Measurements from ENCODE around the gene ERICH3. TPM values are rescaled to one million over a fixed set of nuclear protein-coding genes. Genes with fewer than 3 reads are reported as not detected.
A peak's percentile ranks its signal among the peaks of the same experiment; 100 is the strongest.

The ERICH3 gene
- total RNA-seq, 1 experiment from 2014 or later = not detected

DNA sequence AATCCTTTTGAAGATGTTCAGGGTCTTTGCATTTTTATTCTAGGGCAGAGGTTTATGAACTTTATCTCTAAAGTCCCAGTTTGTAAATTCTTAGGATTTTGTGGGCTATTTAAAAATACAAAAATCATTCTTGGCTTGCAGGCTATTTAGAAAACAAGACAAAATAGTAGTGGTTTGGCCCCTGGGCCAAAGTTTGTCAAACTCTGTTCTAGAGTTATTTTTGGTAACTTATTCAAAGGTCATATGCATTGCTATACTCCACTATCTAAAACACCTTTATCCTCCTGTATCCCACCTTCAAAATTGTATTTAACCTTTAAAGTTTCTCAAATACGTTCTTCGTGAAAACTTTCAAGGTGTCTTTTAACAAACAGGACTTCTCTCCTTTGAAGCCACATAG, 85.7 kb downstream of the ERICH3 start:
- Histone ChIP-seq H3K27ac (no peak overlapping the region), H3K27me3 (no peaks in the 10 kb centered on the region), H3K4me3 (no peak overlapping the region), H3K36me3 (no peaks in the 10 kb centered on the region), H3K9me3 (replicated peaks) (no peaks in the 10 kb centered on the region), H3K4me1 (no peaks in the 10 kb centered on the region)
- DNase-seq = no peak

DNA sequence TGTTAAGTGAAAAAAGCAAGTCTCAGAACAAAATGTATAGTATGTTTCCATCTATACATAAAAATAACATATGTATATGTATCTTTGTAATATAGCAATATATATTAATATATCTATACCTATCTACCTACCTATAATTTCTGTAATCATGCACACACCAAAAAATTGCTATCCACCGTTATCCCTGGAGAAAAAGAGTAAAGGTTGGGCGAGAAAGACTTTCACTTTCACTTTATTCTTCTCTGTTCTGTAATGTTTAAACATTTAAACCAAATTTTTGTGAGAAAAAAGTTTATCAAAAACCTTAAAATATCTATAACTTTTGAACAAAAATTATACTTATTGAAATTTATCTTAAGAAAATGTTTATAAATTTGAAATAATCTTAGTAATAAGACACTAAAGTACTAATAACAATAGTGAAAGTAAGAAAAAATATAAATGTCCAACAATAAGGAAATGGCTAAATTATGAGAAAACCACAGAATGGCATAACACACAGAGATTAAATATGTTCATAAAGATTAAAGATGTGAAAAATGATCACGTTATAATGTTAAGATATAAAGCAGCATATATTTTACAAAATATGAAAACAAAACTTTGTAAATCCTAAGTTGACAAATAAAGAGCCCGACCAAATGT, 87.2 kb downstream of the ERICH3 start:
- peaks cover 6% of the 10 kb centered on the region; the same call in 1 of the 2 replicates for H3K27me3 ChIP-seq
- H3K27ac ChIP-seq = no peak overlapping the region
- no peaks in the 10 kb centered on the region for H3K4me1 ChIP-seq
- H3K36me3 ChIP-seq = no peaks in the 10 kb centered on the region
- DNase-seq = no peak
- H3K4me3 ChIP-seq = peak overlapping the region; percentile 26
- H3K9me3 ChIP-seq (replicated peaks) = no peaks in the 10 kb centered on the region

DNA sequence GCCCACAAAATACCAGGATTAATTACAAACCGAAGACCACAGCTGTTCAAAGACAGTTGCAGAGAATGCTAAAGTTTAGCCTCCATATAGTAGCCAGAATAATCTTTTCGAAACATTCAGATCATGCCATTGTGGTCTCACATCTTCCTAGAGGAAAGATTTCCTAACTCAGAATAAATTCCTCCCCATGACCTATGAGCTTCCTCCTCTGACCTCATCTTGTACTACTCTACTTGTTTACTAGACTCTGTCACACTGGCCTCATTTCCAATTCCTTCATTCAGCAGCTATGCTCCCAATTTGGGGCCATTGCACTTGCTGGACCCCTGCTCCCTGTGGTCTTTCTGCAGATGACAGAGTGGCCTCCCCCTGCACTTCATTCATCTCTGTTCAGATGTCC, 89.4 kb downstream of the ERICH3 start:
- Histone ChIP-seq H3K4me1 (no peaks in the 10 kb centered on the region), H3K4me3 (no peak overlapping the region), H3K36me3 (no peaks in the 10 kb centered on the region), H3K27ac (no peak overlapping the region), H3K27me3 (peaks cover 6% of the 10 kb centered on the region; the same call in 1 of the 2 replicates), H3K9me3 (replicated peaks) (no peaks in the 10 kb centered on the region)
- DNase-seq = peak in 1 of 2 experiments; percentile 8

DNA sequence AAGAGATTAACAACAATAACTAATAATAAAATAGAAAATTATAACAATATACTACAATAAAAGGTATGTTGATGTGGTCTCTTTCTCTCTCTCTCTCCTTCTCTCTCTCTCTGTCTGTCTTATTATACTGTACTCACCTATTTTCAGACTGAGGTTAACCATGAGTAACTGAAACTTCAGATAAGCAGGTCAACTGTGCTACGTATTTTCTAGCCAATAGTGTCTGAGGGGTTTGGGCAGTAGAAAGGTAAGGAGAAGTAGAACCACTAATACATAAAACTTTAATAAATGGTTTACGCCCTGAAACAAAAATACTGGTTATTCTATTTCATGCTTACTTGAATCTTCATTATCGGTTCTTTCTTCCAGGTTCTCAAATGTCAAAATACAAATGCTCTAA, 90.2 kb downstream of the ERICH3 start:
- no peaks in the 10 kb centered on the region for H3K36me3 ChIP-seq
- H3K27ac ChIP-seq = no peak overlapping the region
- H3K9me3 ChIP-seq (replicated peaks) = no peaks in the 10 kb centered on the region
- no peaks in the 10 kb centered on the region for H3K4me1 ChIP-seq
- no peak for DNase-seq
- H3K4me3 ChIP-seq = no peak overlapping the region
- H3K27me3 ChIP-seq = peaks cover 6% of the 10 kb centered on the region; the same call in 1 of the 2 replicates

DNA sequence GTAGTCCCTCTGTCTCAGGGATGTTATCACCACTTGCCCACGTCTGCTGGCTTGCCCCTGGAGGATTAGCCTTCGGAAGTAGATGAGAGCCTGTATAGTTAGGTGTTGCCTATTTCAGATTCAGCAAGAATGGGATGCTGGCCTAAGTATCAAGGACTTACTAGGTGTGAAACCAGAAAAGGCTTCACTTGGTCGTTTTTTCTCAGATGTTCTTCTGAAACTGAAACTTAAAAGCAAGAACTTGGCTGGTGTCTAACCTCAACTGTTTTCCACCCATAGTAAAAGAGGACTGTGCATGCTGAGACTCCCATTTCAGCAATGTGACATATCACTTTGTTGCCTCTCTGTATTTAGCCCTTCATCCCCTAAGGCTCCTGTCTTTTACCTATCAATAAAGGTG, 94.2 kb downstream of the ERICH3 start:
- Histone ChIP-seq H3K4me1 (no peaks in the 10 kb centered on the region), H3K9me3 (replicated peaks) (0 out of 2 replicates have a peak, but pooled peaks cover 2% of the 10 kb centered on the region), H3K36me3 (no peaks in the 10 kb centered on the region), H3K27ac (no peak overlapping the region), H3K4me3 (no peak overlapping the region), H3K27me3 (peaks cover 6% of the 10 kb centered on the region; the same call in 1 of the 2 replicates)
- DNase-seq = no peak

DNA sequence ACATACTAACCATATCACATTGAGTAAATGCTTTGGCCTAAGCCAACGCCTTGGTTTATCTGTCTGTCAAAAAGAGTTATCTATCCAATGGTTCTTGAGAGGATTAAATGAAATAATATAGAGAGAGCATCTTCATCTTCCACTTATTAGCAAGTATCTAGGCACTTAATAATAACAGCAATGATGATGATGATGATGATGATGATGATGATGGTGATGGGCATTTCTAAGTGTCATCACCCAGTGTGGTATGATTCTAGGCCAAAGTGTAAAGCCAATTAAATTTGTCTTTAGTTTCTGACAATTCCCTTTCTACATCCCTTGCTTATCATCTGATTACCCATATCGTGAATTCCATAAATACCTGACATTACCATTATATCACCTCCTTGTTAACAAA, 95.5 kb downstream of the ERICH3 start:
- 0 out of 2 replicates have a peak, but pooled peaks cover 4% of the 10 kb centered on the region for H3K9me3 ChIP-seq (replicated peaks)
- H3K4me1 ChIP-seq = no peaks in the 10 kb centered on the region
- no peak overlapping the region for H3K27ac ChIP-seq
- H3K27me3 ChIP-seq = peaks cover 6% of the 10 kb centered on the region; the same call in 1 of the 2 replicates
- H3K4me3 ChIP-seq = no peak overlapping the region
- no peaks in the 10 kb centered on the region for H3K36me3 ChIP-seq
- no peak for DNase-seq

DNA sequence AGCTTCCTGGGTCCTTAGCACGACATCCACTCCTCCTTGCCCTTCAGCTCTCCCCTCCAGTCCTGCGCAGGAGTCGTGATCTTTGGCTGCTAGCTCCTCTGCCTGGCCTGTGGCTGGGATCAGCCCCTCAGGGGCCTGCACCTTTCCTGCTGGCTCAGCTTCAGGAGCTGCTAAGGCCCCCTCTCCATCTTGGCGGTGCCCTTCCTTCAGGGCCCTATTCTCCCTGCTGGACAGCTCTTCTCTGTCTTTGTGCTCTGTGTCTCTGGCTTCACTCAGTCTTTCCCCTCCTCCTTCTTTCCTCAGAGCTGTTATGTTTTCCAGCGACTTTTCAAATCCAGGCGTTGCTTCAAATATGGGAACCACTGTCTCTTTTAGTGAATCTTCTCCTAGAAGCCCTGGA, 101.7 kb downstream of the ERICH3 start:
- no peaks in the 10 kb centered on the region for H3K36me3 ChIP-seq
- H3K9me3 ChIP-seq (replicated peaks) = 0 out of 2 replicates have a peak, but pooled peaks cover 4% of the 10 kb centered on the region
- H3K4me1 ChIP-seq = no peaks in the 10 kb centered on the region
- no peak overlapping the region for H3K4me3 ChIP-seq
- DNase-seq = peak in 1 of 2 experiments; percentile 9
- H3K27ac ChIP-seq = no peak overlapping the region
- H3K27me3 ChIP-seq = no peaks in the 10 kb centered on the region

DNA sequence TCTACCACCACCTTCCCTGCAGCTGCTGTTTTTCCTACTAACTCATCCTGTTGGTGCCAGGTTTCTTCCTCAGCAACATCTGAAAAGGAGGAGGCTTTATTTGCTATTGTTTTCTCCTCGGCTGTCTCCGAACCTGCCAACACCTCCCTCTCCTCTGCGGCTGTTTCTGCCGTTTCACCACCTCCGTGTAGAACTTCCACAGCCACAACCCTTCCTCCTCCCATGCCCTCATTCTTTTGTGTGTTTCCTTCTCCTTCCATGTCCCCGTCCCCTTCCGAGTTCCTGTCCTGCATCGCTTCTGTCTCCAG, 102.1 kb downstream of the ERICH3 start:
- Histone ChIP-seq H3K4me3 (no peak overlapping the region), H3K36me3 (no peaks in the 10 kb centered on the region), H3K27me3 (no peaks in the 10 kb centered on the region), H3K4me1 (no peaks in the 10 kb centered on the region), H3K9me3 (replicated peaks) (0 out of 2 replicates have a peak, but pooled peaks cover 4% of the 10 kb centered on the region), H3K27ac (no peak overlapping the region)
- no peak for DNase-seq

DNA sequence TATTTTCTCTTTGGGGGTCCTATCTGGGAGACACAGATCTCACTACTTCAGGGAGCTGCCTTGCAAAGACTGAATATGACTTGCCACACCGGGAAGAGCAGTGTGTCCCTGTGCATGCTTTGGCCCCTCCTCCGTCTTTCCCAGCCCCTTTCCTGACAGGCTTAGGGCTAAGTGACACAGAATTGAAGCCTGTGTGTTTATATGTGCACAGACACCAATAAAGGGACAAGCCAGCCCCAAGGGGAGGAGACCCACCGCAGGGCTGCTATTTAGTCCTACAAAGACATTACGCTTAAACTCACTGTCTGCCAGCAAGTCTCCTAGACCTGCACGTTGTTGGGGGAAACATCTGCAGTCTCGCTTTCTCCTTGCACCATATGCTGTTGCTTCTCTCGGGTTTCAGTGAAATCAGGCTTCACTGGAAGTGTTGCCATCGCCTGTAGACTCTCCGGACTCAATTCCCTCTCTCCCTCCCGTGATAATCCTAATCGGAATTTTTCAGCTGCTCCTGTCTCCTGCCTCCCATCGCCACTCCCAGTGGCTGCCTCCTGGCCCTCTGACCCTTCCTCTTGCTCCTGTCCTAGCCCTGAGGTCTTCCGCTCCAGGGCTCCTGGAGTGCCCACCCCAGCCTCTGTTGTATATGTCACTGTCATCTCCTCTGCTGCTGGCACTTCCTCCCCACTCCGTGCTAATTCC, 102.6 kb downstream of the ERICH3 start:
- no peak overlapping the region for H3K4me3 ChIP-seq
- no peak overlapping the region for H3K27ac ChIP-seq
- no peaks in the 10 kb centered on the region for H3K36me3 ChIP-seq
- H3K27me3 ChIP-seq = no peaks in the 10 kb centered on the region
- H3K9me3 ChIP-seq (replicated peaks) = 0 out of 2 replicates have a peak, but pooled peaks cover 4% of the 10 kb centered on the region
- DNase-seq = peak in 1 of 2 experiments; percentile 18
- H3K4me1 ChIP-seq = no peaks in the 10 kb centered on the region

DNA sequence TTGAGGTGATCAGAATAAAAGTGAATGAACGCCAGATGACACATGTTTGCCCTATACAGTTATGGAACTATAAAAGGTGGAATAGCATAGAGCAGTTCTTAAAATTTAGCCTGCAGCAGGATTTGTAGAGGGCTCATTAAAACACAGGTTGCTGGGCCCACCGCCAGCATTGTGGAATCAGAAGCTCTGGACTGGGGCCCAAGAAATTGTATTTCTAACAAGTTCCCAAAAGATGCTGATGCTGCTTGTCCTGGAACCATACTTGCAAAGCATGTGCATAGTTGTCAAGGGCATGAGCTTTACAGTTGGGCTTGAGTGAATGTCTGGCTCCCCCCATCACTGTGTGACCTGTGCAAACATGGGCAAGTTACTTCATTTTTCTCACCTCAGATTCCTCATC, 123.7 kb downstream of the ERICH3 start:
- no peak overlapping the region for H3K27ac ChIP-seq
- no peaks in the 10 kb centered on the region for H3K4me1 ChIP-seq
- peaks cover 16% of the 10 kb centered on the region for H3K27me3 ChIP-seq
- no peaks in the 10 kb centered on the region for H3K9me3 ChIP-seq (replicated peaks)
- no peak overlapping the region for H3K4me3 ChIP-seq
- no peaks in the 10 kb centered on the region for H3K36me3 ChIP-seq
- DNase-seq = no peak

DNA sequence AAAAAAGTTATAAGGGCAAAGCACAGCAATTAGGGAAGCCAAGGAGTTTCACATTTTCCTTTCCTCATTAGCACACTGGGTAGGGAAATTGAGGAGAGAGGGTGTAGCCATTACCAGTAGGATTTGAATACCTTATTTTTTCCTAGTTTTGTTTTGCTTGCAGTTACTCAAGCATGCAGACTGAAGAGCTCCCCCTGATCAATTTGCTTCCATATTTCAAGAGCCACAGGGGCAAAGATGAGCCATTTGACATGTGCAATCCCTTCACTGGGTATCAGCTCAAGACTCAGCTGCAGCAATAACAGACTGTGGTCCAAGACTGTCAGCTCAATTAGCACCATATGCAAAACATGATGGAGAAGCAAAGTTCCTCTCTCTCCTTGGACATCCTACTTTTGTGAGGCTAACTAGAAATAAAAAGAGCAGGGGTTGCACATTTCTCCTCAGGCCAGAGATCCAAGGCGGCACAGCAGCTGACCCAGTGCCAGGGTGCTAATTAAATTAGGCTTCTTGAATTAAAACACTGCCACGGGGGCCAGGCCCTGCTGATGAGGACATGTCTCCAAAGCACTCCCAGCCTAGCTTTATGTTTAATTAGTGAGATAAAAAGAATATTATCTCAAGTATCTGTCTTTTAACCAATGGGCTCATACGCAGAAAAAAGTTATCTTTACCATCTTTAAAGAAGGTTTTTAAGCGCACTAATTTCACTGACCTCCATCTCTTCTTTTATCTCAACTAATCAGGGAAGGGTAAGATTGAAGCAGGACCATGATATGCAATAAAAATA, 124.4 kb downstream of the ERICH3 start:
- Histone ChIP-seq H3K4me1 (no peaks in the 10 kb centered on the region), H3K27me3 (peaks cover 16% of the 10 kb centered on the region), H3K36me3 (no peaks in the 10 kb centered on the region), H3K4me3 (no peak overlapping the region), H3K9me3 (replicated peaks) (no peaks in the 10 kb centered on the region), H3K27ac (no peak overlapping the region)
- no peak for DNase-seq

DNA sequence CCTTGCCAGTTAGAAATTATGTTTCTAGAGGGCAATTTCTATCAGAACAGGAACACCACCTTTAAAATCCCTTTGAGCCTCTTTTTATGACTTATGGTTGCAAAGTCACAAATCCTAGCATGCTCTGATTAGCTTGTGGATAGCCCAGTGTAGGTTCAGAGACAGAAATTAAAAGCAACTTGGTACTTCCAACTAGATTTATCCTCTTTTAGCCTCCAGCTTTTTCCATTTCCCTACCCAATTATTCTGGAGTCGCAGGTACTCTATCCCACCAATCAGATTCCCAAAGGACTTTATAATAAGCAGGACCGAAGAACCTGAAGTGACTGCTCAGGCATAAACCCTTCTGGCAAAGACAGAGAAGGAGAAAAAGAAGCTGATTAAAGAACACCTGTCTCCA, 127.8 kb downstream of the ERICH3 start:
- Histone ChIP-seq H3K4me1 (no peaks in the 10 kb centered on the region), H3K4me3 (no peak overlapping the region), H3K27me3 (no peaks in the 10 kb centered on the region), H3K9me3 (replicated peaks) (no peaks in the 10 kb centered on the region), H3K27ac (no peak overlapping the region), H3K36me3 (no peaks in the 10 kb centered on the region)
- DNase-seq = no peak

DNA sequence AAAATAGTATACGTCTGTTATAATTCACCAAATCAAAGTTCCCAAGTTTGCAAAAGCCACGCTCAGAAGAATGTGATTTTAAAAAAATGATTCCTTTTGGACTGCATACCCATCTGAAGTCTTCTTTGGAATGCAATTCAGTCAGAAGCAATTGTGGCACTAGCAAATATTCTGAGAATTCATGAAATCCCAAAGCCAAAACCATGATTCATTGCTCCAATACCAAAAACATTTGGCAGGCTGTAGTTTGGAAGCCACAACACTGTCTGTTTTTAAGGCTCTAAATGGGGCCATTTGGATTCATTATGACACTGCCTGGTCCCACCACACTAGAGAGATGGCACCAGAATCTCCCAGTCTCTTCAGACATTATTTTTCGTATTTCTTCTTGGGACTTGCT, 139.4 kb downstream of the ERICH3 start:
- Histone ChIP-seq H3K27me3 (no peaks in the 10 kb centered on the region), H3K36me3 (no peaks in the 10 kb centered on the region), H3K4me1 (peaks cover 20% of the 10 kb centered on the region), H3K4me3 (no peak overlapping the region), H3K9me3 (replicated peaks) (no peaks in the 10 kb centered on the region), H3K27ac (no peak overlapping the region; the same call in 1 of the 2 replicates)
- peak; percentile 8 to 36 for DNase-seq

DNA sequence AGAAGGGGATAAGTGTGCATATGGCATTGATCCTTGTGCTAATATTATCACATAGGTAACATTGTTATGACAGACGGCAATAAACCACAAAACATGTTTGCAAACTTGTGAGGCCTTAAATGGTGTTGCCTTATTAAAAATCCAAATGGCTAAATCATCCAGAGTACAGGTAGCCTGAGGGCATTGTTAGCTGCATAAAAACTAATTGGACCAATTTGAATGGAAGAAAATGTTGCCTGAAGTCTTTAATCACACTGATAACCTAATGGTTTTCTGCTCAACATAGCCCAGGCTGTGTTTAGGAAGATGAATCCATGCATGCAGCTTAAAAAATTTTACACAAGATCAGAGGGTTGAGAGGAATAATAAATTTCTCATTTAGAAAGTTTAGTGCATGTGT, 141.8 kb downstream of the ERICH3 start:
- Histone ChIP-seq H3K4me1 (peaks cover 13% of the 10 kb centered on the region), H3K4me3 (no peak overlapping the region), H3K27ac (no peak overlapping the region), H3K9me3 (replicated peaks) (no peaks in the 10 kb centered on the region), H3K27me3 (no peaks in the 10 kb centered on the region), H3K36me3 (no peaks in the 10 kb centered on the region)
- no peak for DNase-seq

DNA sequence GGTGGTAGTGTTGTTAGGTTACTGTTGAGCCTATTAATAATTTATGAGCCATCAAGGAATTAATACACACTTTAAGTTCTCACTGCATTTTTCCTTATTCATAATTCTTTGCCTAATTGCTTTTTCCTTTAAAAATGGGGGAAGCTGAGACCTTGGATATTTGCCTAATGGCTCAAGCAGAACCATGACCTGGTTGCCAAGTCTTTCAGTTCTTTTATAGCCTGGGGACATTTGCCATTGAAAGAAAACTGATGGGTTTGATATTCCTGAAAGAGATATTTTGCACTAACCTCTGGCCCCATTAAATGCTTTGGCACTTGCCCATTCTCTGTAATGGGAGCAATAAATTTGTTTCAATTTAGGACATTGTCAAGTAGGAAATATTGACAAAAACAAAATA, 142.7 kb downstream of the ERICH3 start:
- H3K9me3 ChIP-seq (replicated peaks) = no peaks in the 10 kb centered on the region
- no peak overlapping the region for H3K27ac ChIP-seq
- no peak overlapping the region for H3K4me3 ChIP-seq
- no peaks in the 10 kb centered on the region for H3K36me3 ChIP-seq
- H3K4me1 ChIP-seq = peaks cover 9% of the 10 kb centered on the region
- no peak for DNase-seq
- no peaks in the 10 kb centered on the region for H3K27me3 ChIP-seq

Measured in SJCRH30 (cell line).